Measurements from ENCODE around the gene HOOK1.
"Not testable (repeated sequence)": the region's sequence is repeated elsewhere in the genome, so short reads cannot be mapped to it uniquely, and the experiment has no call there.

Gene HOOK1

GRCh38 chr1:59819566-59820438 lies 5.1 kb downstream of the HOOK1 start:
- no peak for DNase-seq (ENCODE audit: low read depth)

DNA sequence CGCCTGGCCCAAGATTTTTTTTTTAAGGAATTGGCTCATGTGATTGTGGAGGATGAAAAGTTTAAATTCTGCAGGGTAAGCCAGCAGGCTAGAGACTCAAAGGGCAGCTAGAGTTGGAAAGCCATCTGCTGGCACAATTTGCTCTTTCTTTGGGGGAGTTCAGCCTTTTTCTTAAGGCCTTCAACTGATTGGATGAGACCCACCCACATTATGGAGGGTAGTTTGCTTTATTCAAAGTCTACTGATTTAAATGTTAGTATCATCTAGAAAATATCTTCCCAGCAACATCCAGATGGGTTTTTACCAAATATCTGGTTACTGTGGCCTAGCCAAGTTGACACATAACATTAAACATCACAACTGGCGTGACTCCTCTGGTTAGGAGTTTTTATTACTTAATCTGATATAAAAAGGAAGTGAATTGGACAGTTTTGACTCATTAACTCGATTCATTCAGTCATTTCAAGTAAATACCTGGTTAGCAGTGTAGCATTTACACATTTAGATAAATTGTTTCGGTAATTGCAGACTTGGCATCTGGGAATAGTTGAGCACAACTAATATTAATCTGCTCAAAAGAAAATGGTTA lies 12.4 kb downstream of the HOOK1 start:
- no peak for DNase-seq (ENCODE audit: low read depth)

DNA sequence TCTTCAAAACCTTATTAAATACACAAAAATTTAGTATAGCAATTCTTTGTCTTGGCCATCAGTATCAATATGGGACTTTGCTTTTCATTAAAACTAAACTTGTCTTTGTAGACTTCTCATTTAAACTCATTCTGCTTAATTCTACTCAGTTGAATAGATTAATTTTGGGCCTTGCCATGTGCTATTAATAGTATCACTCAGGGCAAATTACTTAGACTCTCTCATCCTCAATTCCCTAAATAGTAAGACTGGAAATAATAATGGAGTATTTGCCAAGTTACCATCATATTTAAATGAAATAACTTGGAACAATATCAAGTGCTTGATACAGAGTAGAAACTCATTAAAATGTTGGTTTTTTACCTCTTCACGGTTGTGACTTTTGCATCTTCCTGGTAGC lies 13.4 kb downstream of the HOOK1 start:
- no peak for DNase-seq (ENCODE audit: low read depth)

DNA sequence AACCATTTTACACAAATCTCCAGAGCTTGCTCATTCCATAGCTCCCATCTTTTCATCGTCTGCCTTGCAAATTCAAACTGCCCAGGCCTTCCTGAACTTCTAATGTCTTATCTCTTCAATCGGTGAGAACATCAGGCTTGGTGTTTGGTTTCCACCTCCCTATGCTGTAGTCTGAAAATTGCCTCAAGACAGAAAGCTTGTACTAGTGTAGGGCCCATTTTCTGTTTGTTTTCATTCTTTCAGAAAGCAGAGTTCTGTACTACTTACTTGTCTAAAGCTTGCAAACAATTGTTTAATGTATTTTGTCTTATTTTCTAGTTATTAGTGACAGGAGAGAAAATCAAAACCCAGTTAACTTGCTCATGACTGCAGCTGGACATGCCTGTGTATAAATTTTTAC lies 16.8 kb downstream of the HOOK1 start:
- no peak for DNase-seq (ENCODE audit: low read depth)

DNA sequence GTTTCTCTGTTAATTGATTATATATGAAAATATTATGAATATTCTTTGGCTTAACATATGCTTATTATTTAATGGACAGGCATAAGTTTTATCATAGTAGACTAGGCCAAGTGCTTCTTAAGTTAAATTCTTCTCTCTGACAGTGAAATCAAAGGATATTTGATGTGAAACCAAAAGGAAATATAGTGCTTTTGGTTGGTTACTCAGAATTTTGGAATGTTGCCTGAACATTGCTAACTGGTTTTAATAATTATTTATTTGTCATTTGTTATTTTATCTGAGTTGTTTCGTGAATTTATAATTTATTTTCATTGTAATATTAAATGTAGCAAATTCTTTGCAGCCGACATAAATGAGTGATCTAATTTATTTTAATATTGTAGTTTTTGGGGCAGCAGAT lies 18.3 kb downstream of the HOOK1 start:
- DNase-seq (ENCODE audit: low read depth): no peak

DNA sequence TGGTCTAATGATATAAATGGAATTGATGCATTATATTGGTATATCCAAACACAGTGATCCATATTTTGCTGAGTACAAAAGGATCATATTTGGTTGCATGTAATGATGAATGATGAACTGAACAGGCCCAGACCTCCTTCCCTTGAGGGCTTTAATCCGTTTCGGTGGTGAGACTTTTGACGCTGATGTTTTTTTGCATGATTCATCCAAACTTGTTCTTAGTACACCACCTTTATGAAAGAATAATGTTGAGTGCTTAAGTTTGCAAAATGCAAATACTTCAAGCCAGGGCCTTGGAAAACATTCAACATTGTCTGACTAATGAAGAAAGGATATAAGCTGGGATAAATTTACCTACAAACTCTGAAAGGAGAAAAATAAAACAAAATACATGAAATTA lies 19.2 kb downstream of the HOOK1 start:
- no peak for DNase-seq (ENCODE audit: low read depth)

GRCh38 chr1:59837857-59838256 lies 23.1 kb downstream of the HOOK1 start:
- not testable (repeated sequence) for DNase-seq (ENCODE audit: low read depth)

GRCh38 chr1:59845091-59845490 lies 30.3 kb downstream of the HOOK1 start:
- DNase-seq (ENCODE audit: low read depth): no peak

DNA sequence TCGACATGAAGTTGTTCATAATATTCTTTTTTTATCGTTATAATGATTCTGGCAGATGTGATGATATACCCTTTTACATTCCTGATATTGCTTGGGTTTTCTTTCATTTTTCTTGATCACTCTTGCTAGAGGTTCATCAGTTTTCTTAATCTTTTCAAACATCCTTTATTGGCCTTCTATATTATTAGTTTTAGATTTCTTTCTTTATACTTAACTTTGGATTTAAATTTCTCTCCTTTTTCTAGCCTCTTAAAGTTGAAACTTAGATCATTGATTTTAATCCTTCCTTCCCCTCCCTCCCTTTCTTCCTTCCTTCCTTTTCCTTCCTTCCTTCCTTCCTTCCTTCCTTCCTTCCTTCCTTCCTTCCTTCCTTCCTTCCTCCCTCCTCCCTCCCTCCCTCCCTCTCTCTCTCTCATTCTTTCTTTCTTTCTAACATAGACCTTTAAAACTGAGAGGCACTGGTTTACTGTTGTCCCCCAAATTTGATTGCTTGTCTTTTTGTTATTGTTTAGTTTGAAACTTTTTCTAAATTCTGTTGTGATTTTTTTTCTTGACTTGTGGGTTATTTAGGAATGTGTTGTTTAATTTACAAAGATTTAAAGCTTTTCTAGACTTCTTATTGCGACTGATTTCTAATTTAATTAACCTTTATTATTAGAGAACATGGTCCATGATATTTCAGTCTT lies 31.6 kb downstream of the HOOK1 start:
- no peak for DNase-seq (ENCODE audit: low read depth)

DNA sequence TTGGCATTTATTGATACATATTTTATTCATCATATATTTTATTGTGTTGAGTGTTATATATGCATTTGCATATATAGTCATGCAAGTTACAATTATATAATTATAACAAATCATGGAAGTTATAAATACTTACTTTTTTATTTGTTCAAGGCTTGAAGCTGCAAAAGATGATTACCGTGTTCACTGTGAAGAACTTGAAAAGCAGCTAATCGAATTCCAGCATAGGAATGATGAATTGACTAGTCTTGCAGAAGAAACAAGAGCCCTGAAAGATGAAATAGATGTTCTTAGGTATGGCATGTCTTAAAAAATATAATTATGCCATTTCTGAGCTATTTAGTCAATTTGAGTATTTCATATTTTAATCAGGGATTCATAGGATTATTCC lies 32.1 kb downstream of the HOOK1 start:
- no peak for DNase-seq (ENCODE audit: low read depth)

DNA sequence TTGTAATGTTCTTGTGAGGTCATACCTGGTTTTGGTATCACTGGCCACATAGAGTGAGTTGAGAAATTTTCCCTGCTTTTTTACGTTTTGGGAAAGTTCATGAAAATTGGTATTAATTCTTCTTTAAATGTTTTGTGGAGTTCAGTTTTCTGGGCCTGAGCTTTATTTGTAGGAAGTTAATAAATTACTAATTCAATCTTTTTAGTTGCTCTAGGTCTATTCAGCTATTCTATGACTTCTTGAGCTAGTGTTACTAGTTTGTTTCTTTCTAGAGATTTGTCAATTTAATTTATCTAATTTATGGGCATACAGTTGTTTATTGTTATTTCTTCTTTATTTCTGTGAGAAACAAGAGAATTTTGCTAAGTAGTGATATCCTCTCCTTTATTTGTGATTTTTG lies 37.4 kb downstream of the HOOK1 start:
- DNase-seq (ENCODE audit: low read depth): no peak

GRCh38 chr1:59855297-59855696 lies 40.5 kb downstream of the HOOK1 start:
- not testable (repeated sequence) for DNase-seq (ENCODE audit: low read depth)

DNA sequence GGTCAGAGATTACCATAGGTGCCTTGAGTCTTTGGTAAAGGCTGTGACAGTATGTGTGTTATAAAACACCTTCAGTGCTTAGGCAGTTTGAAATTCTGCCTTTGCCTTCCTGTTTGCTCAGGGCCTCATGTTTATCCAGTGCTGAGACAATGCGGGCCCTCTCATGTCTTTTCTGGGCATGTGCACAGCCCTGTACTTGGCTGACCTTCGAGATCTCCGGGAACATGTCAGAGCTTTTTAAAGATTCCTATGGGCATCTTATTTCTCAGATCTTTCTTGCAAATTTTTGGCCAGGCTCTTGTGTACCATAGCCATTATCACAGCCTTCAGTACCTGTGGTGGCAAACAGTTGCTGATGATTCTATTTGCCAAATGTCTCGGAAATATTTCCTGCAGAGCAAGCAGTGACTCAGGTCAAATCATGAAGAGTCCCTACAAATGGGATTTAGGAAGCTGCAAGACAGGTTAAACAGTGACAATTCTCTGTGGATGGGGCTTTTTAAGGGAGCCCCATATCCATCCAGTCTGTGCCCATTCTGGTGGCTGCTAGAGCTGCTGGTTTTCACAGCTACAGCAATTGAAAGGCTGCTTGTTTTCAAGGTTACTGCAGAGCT lies 42.1 kb downstream of the HOOK1 start:
- no peak for DNase-seq (ENCODE audit: low read depth)

GRCh38 chr1:59857679-59858354 lies 43.1 kb downstream of the HOOK1 start:
- DNase-seq (ENCODE audit: low read depth): no peak

GRCh38 chr1:59866462-59866861 lies 51.7 kb downstream of the HOOK1 start:
- DNase-seq (ENCODE audit: low read depth): no peak

GRCh38 chr1:59871746-59872145 lies 57.0 kb downstream of the HOOK1 start:
- DNase-seq (ENCODE audit: low read depth): no peak

DNA sequence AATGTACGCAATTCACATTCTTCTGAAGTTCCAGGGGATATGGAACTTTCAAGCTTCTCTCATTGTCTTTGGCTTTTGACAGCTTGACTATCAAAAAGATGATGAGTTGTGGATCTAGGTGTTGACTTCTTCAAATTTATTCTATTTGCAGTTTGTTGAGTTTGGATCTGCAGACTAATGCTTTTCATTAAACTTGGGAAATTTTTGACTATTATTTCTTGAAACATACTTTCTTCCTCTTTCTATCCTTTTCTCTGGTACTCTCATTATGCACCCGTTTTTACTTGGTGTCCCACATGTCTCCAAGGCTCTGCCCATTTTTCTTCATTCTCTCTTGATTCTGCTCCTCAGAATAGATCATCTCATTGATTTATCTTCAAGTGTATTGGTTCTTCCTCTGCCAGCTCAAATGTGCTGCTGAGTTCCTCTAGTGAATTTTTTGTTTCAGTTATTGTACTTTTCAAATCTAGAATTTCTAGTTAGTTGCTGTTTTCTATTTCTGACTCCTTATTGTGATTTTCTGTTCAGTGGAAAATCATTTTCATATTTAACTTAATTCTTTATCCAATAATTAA lies 62.4 kb downstream of the HOOK1 start:
- no peak for DNase-seq (ENCODE audit: low read depth)

DNA sequence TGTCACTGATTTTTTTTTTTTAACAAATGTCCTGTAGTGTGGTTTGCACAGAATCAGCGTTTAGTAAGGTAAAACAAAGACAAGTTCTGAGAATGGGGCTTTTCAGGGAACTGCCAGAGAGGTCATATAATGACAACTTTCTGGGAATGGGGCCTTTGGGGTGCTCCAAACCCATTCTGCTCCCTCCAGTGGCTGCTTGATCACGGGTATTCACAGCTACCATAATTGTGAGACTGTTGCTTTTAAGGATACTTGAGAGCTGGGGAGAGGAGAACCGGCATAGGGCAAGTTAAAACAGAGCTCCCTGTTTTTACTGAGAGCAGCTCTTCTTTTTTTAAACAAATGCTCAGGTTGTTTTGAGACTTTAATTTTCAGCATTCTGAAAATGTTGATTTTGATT lies 63.6 kb downstream of the HOOK1 start:
- no peak for DNase-seq (ENCODE audit: low read depth)

- DNase-seq (ENCODE audit: low read depth): peak; percentile 22
Observed at GRCh38 chr1:59879574-59879973, 64.8 kb downstream of the HOOK1 start.

- no peak for DNase-seq (ENCODE audit: low read depth)
Observed at GRCh38 chr1:59879996-59880505, 65.3 kb downstream of the HOOK1 start.

GRCh38 chr1:59880735-59881134 lies 66.0 kb downstream of the HOOK1 start:
- no peak for DNase-seq (ENCODE audit: low read depth)

Data from non-pigmented ciliary epithelial cell (primary cell).